Choroid plexus epithelial cell (primary cell): ENCODE measurements around the gene RASA2.

Experiments used
- DNase-seq: peaks from one replicate; pipeline ENCODE4 v3.0.0-alpha.2; 2010; ENCODE audit warnings: low read depth
- H3K4me3 ChIP-seq: 2 replicates; pipeline ENCODE4 v1.5.1; 2011; ENCODE audit warnings: low read depth, mild to moderate bottlenecking, control low read depth, low read length, moderate library complexity
- CTCF ChIP-seq: conservative IDR thresholded peaks from 2 replicates; pipeline ENCODE4 v1.5.1; 2011; ENCODE audit warnings: low read depth, mild to moderate bottlenecking, control low read depth, inconsistent platforms, low read length, moderate library complexity

RASA2 gene

DNA sequence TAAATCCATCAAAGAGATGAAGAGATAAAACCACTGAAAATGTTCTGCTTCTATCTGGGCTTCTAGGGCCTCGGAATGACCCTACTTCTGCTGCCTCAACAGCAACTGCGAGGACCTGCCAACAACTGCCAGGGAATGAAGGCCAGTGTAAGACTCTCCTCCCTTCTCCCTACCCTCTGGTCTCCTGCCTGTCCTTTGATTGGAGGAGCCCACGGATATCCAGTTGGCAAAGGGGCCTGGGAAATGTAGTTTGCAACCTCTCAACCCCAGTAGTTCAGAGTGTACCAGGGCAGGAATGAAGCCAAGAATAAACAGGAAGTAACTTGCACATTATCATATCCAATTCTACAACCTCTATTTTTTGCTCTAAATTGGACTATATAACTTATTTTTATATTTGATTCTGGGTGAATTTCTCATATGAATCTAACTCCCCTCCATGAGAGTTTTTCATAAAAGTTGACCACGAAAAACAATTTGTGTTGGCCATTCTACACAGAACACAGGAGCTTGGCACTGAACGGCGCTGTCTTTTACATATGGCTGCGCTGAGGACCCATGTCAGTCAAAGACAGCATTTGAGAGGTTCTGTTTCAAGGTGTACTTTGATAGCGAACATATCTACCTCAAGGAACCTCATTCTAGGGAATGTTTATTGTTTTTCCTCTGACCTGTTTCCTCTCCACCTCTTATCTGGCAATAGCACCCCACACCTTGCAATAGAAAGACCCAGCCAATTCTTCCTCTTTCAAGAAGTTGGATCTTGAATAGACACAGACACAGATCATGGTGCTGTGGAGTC, 160.1 kb downstream of the RASA2 start:
- no peak overlapping the region for H3K4me3 ChIP-seq
- TF ChIP-seq CTCF, result no peak
- peak; percentile 86 for DNase-seq

DNA sequence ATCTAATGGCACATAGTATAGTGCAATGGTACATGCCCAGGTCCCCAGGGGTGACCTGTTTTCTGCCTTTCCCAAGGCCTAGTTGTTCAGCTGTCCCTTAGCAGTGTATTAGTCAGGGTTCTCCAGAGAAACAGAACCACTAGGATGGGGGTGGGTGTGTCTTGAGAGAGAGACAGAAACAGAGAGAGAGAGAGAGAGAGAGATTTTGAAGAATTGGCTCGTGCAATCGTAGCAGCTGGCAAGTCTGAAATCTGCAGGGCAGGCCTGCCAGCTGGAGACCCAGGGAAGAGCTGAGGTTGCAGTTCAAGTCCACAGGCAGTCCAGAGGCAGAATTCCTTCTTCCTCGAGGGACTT, 160.7 kb downstream of the RASA2 start:
- H3K4me3 ChIP-seq, result no peak overlapping the region
- DNase-seq, result no peak
- TF ChIP-seq CTCF, result no peak

- no peak for TF ChIP-seq CTCF
- no peak overlapping the region for H3K4me3 ChIP-seq
These were observed 161.5 kb downstream of the RASA2 start for GRCh38 chr3:141648055-141648910.

GRCh38 chr3:141649871-141650270, 163.0 kb downstream of the RASA2 start:
- peak; percentile 16 for DNase-seq
- no peak overlapping the region for H3K4me3 ChIP-seq
- TF ChIP-seq CTCF, result no peak

More at GRCh38 chr3:141648055-141648910, 161.5 kb downstream of the RASA2 start:
- DNase-seq, result no peak

DNA sequence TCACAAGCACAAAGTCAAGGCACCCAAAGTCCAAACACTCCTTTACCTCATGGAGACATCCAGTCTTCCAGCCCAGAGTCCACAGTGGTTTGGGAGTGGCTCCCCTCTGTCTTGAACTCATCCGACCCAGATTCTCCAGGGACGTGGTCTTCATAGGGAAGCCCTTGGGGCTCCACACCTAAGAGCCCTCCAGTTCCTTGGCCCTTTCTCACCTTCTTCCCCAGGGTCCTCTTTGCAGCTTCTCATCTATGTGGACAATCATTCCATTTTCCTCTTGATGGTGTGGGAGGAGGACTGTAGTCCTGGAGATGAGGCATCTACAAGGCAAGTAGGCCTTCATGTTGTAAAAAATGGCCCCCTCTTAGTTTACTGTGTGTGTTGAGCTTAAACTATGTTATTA, 164.0 kb downstream of the RASA2 start:
- H3K4me3 ChIP-seq, result no peak overlapping the region
- no peak for TF ChIP-seq CTCF
- no peak for DNase-seq

DNA sequence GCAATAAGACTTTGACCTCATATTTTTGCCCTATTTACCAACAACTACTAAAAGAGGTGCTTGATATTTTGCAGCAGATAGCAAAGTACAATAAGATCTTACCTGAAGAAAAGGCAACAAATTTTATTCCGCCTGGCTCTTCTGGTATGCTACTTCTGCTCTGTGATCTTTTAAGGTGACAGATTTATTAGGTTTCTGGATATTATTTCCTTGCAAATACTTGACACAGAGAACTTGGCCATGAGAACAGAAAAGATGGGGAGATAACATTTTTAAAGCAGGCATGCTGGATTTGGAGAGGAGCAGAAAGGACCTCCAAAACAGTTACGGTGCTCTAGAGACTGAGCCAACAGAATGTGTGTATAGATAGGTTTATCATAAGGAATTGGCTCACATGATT, 164.6 kb downstream of the RASA2 start:
- H3K4me3 ChIP-seq, result no peak overlapping the region
- no peak for DNase-seq
- no peak for TF ChIP-seq CTCF
